ENCODE results near the gene MAGI2.

GRCh38 chr7:79149831-79150230 is 303.6 kb downstream of the MAGI2 start:
- no peak for TF ChIP-seq CTCF (IDR thresholded peaks at IDR 0.05; ENCODE audit: borderline replicate concordance, extremely low read depth, low read length, poor library complexity, severe bottlenecking)
- TF ChIP-seq EZH2 (IDR thresholded peaks at IDR 0.05; ENCODE audit: borderline replicate concordance, low read depth, low read length, severe bottlenecking), result no peak

All from DND-41 (cell line).